Body of pancreas (tissue), 4 donors: Measurements from ENCODE around the gene ZBTB24. TPM values are rescaled to one million over a fixed set of nuclear protein-coding genes. Genes with fewer than 3 reads are reported as not detected.

Experiments used
- ATAC-seq: fragments of 150-250 bp; one replicate; pipeline ENCODE4 v1.9.1; 2016
- DNase-seq, 4 donors: peaks; one replicate each; pipeline ENCODE4 v3.0.0-alpha.2; 2019
- H3K27ac ChIP-seq, 4 donors: fragments of 200-600 bp; sonication (generic); 1 replicate in 3 of 4; 2 replicates in 1 of 4; pipeline versions ENCODE4 v1.5.1 to v1.6.1; 2016 to 2019; ENCODE audit warnings: mild to moderate bottlenecking in 1 of 4, mixed read lengths in 1 of 4, moderate library complexity in 1 of 4
- H3K27me3 ChIP-seq, 2 donors: fragments of 200-600 bp; sonication (generic); one replicate each; pipeline ENCODE4 v1.6.0; 2016; ENCODE audit warnings: mild to moderate bottlenecking in 1 of 2
- H3K36me3 ChIP-seq, 2 donors: fragments of 200-600 bp; sonication (generic); replicated peaks in 1 of 2; 2 replicates each; pipeline ENCODE4 v1.5.1; 2016; ENCODE audit warnings: low read depth in 2 of 2; ENCODE audit not compliant: insufficient read depth in 1 of 2
- H3K4me1 ChIP-seq: fragments of 200-600 bp; sonication (generic); one replicate; pipeline ENCODE4 v1.6.0; 2016
- H3K4me3 ChIP-seq, 2 donors: fragments of 200-600 bp; sonication (generic); 1 replicate in 1 of 2; 2 replicates in 1 of 2; pipeline ENCODE4 v1.5.1; 2016 to 2019
- H3K9me3 ChIP-seq, 3 donors: fragments of 200-600 bp; sonication (generic); 1 replicate in 2 of 3; 2 replicates in 1 of 3; pipeline ENCODE4 v1.5.1; 2016
- POLR2A ChIP-seq, 3 donors: fragments of 450-650 bp; IDR thresholded peaks; one replicate each; pipeline ENCODE4 v1.6.1; 2016; ENCODE audit warnings: antibody characterized with exemption in 3 of 3, mild to moderate bottlenecking in 2 of 3
- whole genome bisulfite sequencing, 2 donors: methylation state at CpG; one replicate each; pipeline ENCODE4 v1.1.5; 2017; 5-methylcytosine and 5-hydroxymethylcytosine counted together
- intact Hi-C: fragments of 100-400 bp; cut with DNase I; formaldehyde crosslinking; loops from one replicate; pipeline ENCODE4 v1.15.1; 2023
- total RNA-seq, 2 donors: library from RNA; depleted of rRNA; stranded (reverse); fragments of >200 nt; gene quantifications; one replicate each; pipeline ENCODE4 v1.1.0, GENCODE V29; 2016
- TF ChIP-seq, protein P1 (sequence below), 7 experiments: fragments of 450-650 bp in 4 of 7; fragments of 200-600 bp in 3 of 7; sonication (generic) in 3 of 7; IDR thresholded peaks; one replicate each; pipeline ENCODE4 v1.5.1; 2016 to 2019; ENCODE audit warnings: antibody characterized with exemption in 7 of 7

The ZBTB24 gene
- total RNA-seq, 2 donors from 2014 or later: 3.3 to 4.4 TPM

- peak; percentile 57 to 68 (median 66) for DNase-seq
- 0 to 1% methylated on average over 11 to 31 of the region's 31 CpGs for WGBS, 2 donors
- peak overlapping the region; percentile 27 to 90 (median 84) for H3K27ac ChIP-seq
- H3K4me3 ChIP-seq: peak overlapping the region; percentile 46 to 59
- no peak for TF ChIP-seq POLR2A (IDR thresholded peaks at IDR 0.05)
- TF ChIP-seq, protein P1, sequence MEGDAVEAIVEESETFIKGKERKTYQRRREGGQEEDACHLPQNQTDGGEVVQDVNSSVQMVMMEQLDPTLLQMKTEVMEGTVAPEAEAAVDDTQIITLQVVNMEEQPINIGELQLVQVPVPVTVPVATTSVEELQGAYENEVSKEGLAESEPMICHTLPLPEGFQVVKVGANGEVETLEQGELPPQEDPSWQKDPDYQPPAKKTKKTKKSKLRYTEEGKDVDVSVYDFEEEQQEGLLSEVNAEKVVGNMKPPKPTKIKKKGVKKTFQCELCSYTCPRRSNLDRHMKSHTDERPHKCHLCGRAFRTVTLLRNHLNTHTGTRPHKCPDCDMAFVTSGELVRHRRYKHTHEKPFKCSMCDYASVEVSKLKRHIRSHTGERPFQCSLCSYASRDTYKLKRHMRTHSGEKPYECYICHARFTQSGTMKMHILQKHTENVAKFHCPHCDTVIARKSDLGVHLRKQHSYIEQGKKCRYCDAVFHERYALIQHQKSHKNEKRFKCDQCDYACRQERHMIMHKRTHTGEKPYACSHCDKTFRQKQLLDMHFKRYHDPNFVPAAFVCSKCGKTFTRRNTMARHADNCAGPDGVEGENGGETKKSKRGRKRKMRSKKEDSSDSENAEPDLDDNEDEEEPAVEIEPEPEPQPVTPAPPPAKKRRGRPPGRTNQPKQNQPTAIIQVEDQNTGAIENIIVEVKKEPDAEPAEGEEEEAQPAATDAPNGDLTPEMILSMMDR (IDR thresholded peaks at IDR 0.05): peak in 6 of 7 experiments; percentile 5 to 46 (median 22)
- H3K4me1 ChIP-seq: peaks cover 28% of the 10 kb centered on the region
- intact Hi-C loops: no loop called here
- no peaks in the 10 kb centered on the region for H3K27me3 ChIP-seq
- H3K9me3 ChIP-seq: no peaks in the 10 kb centered on the region
- peak; percentile 49 for ATAC-seq
- no peaks in the 10 kb centered on the region for H3K36me3 ChIP-seq
Observed at GRCh38 chr6:109441069-109441816, 41.8 kb downstream of the ZBTB24 start.

GRCh38 chr6:109440331-109441068 lies 42.5 kb downstream of the ZBTB24 start, which contains the start of the genes PPIL6 and SMPD2:
TSS of gene PPIL6 (minus strand) at chr6:109440628. CDS start at chr6:109440590, 38 bp downstream.
TSS of gene SMPD2 (plus strand) at chr6:109440724. CDS start at chr6:109441122, 398 bp downstream.
- peak within 1 kb of the TSS; percentile 47 to 90 (median 84) for H3K27ac ChIP-seq
- no peaks in the 10 kb centered on the region for H3K36me3 ChIP-seq
- intact Hi-C loops: no loop called here
- DNase-seq: peak; percentile 86 to 91 (median 90)
- peak within 1 kb of the TSS; percentile 57 to 59 for H3K4me3 ChIP-seq
- 0 to 1% methylated on average over 18 to 98 of the region's 102 CpGs for WGBS, 2 donors
- ATAC-seq: peak; percentile 93
- peak; percentile 41 to 66 (median 62) for TF ChIP-seq POLR2A (IDR thresholded peaks at IDR 0.05)
- TF ChIP-seq, protein P1 (IDR thresholded peaks at IDR 0.05): peak in 4 of 7 experiments; percentile 3 to 47 (median 26)
- no peaks in the 10 kb centered on the region for H3K27me3 ChIP-seq
- H3K9me3 ChIP-seq: no peaks in the 10 kb centered on the region
- H3K4me1 ChIP-seq: peaks cover 28% of the 10 kb centered on the region

DNA sequence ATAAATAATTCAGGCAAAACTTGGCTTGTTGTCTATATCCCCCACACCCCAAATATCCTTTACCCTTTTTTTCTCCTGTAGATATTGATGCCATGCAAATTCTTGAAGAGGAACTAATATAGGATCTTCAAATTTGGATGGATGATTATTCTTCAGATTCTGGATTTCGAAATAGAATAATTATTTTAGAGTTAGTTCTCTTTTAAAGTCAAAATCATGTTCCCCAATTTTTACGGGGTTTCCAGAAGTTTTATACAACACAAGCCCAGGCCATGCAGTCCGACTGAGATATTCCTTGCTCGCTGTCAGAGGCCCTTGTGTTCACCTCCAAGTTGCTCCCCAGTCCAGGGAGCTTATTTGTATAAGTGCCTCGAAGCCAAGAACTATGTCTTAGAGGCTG lies 47.0 kb downstream of the ZBTB24 start:
- no peak overlapping the region for H3K27ac ChIP-seq
- H3K9me3 ChIP-seq: no peaks in the 10 kb centered on the region
- DNase-seq (no peak), ATAC-seq (no peak)
- intact Hi-C loops: no loop called here
- 85 to 90% methylated on average over 5 of the region's 5 CpGs for WGBS, 2 donors
- H3K27me3 ChIP-seq: no peaks in the 10 kb centered on the region
- no peak overlapping the region for H3K4me3 ChIP-seq
- no peak for TF ChIP-seq POLR2A (IDR thresholded peaks at IDR 0.05)
- TF ChIP-seq, protein P1 (IDR thresholded peaks at IDR 0.05): no peak
- H3K36me3 ChIP-seq: no peaks in the 10 kb centered on the region
- H3K4me1 ChIP-seq: peaks cover 15% of the 10 kb centered on the region

GRCh38 chr6:109434456-109434855 lies 48.6 kb downstream of the ZBTB24 start:
- intact Hi-C loops: no loop called here
- no peaks in the 10 kb centered on the region for H3K9me3 ChIP-seq
- no peak overlapping the region for H3K4me3 ChIP-seq
- H3K4me1 ChIP-seq: peaks cover 14% of the 10 kb centered on the region
- DNase-seq (no peak), ATAC-seq (no peak)
- H3K36me3 ChIP-seq: no peaks in the 10 kb centered on the region
- WGBS, 2 donors: 32 to 48% methylated on average over 2 of the region's 2 CpGs
- H3K27me3 ChIP-seq: no peaks in the 10 kb centered on the region
- TF ChIP-seq POLR2A (IDR thresholded peaks at IDR 0.05): no peak
- TF ChIP-seq, protein P1 (IDR thresholded peaks at IDR 0.05): no peak
- no peak overlapping the region for H3K27ac ChIP-seq
